Trophoblast cell (in vitro differentiated cells and primary cell): Measurements from ENCODE around the gene CLEC5A.

Experiments used
- DNase-seq, 2 donors: peaks; one replicate each; pipeline ENCODE4 v3.0.0-alpha.2; 2016
- H2AFZ ChIP-seq: 2 replicates; pipeline ENCODE4 v1.6.1; 2013; ENCODE audit warnings: low read length, moderate library complexity, mild to moderate bottlenecking; ENCODE audit not compliant: insufficient read depth, poor library complexity
- H2AK5ac ChIP-seq: 2 replicates; pipeline ENCODE4 v1.6.1; 2013; ENCODE audit warnings: mild to moderate bottlenecking, low read length
- H2BK120ac ChIP-seq: 2 replicates; pipeline ENCODE4 v1.6.1; 2013; ENCODE audit warnings: low read length, mild to moderate bottlenecking, moderate library complexity; ENCODE audit not compliant: insufficient read depth, poor library complexity
- H2BK12ac ChIP-seq: 2 replicates; pipeline ENCODE4 v1.6.1; 2013; ENCODE audit warnings: mild to moderate bottlenecking, low read length, moderate library complexity
- H2BK5ac ChIP-seq: 2 replicates; pipeline ENCODE4 v1.6.1; 2013; ENCODE audit warnings: low read length, low read depth, moderate library complexity, mild to moderate bottlenecking; ENCODE audit not compliant: poor library complexity
- H3K14ac ChIP-seq: 2 replicates; pipeline ENCODE4 v1.6.1; 2013; ENCODE audit warnings: mild to moderate bottlenecking, low read length
- H3K18ac ChIP-seq: 2 replicates; pipeline ENCODE4 v1.6.1; 2013; ENCODE audit warnings: mild to moderate bottlenecking, low read length
- H3K23ac ChIP-seq: 2 replicates; pipeline ENCODE4 v1.6.1; 2013; ENCODE audit warnings: low read length
- H3K27ac ChIP-seq: 2 replicates; pipeline ENCODE4 v1.5.1; 2013; ENCODE audit warnings: low read depth, mild to moderate bottlenecking, inconsistent platforms, low read length, moderate library complexity
- H3K27me3 ChIP-seq: 2 replicates; pipeline ENCODE4 v1.6.1; 2013; ENCODE audit warnings: inconsistent platforms, mild to moderate bottlenecking, low read length, moderate library complexity; ENCODE audit not compliant: insufficient read depth
- H3K36me3 ChIP-seq, 2 experiments: 1 replicate in 1 of 2; 2 replicates in 1 of 2; pipeline ENCODE4 v1.6.1; 2013; ENCODE audit warnings: low read length in 2 of 2, mild to moderate bottlenecking in 2 of 2, moderate library complexity in 1 of 2; ENCODE audit not compliant: insufficient read depth in 2 of 2, control insufficient read depth in 1 of 2
- H3K4ac ChIP-seq: 2 replicates; pipeline ENCODE4 v1.6.1; 2013; ENCODE audit warnings: low read depth, mild to moderate bottlenecking, low read length, moderate library complexity
- H3K4me1 ChIP-seq, 2 experiments: 1 replicate in 1 of 2; 2 replicates in 1 of 2; pipeline ENCODE4 v1.6.1; 2013; ENCODE audit warnings: low read length in 2 of 2, mild to moderate bottlenecking in 2 of 2, moderate library complexity in 1 of 2; ENCODE audit not compliant: insufficient read depth in 2 of 2, control insufficient read depth in 1 of 2
- H3K4me2 ChIP-seq: 2 replicates; pipeline ENCODE4 v1.6.1; 2013; ENCODE audit warnings: inconsistent platforms, mild to moderate bottlenecking, low read length, moderate library complexity
- H3K4me3 ChIP-seq: 2 replicates; pipeline ENCODE4 v1.5.1; 2013; ENCODE audit warnings: mild to moderate bottlenecking, low read depth, low read length, inconsistent platforms
- H3K79me1 ChIP-seq: one replicate; pipeline ENCODE4 v1.6.1; 2013; ENCODE audit warnings: low read length
- H3K79me2 ChIP-seq: 2 replicates; pipeline ENCODE4 v1.6.1; 2013; ENCODE audit warnings: low read length, mild to moderate bottlenecking; ENCODE audit not compliant: control insufficient read depth, insufficient read depth, poor library complexity
- H3K9ac ChIP-seq: 2 replicates; pipeline ENCODE4 v1.6.1; 2013; ENCODE audit warnings: mild to moderate bottlenecking, low read length
- H3K9me3 ChIP-seq: 2 replicates; pipeline ENCODE4 v1.6.1; 2013; ENCODE audit warnings: low read depth, mild to moderate bottlenecking, control low read depth, inconsistent platforms, low read length; ENCODE audit not compliant: insufficient read depth
- H4K12ac ChIP-seq: 2 replicates; pipeline ENCODE4 v1.6.1; 2013; ENCODE audit warnings: low read depth, mild to moderate bottlenecking, low read length, moderate library complexity
- H4K8ac ChIP-seq: 2 replicates; pipeline ENCODE4 v1.6.1; 2013; ENCODE audit warnings: low read depth, mild to moderate bottlenecking, low read length, moderate library complexity
- H4K91ac ChIP-seq: one replicate; pipeline ENCODE4 v1.6.1; 2013; ENCODE audit warnings: low read depth, mild to moderate bottlenecking, low read length, moderate library complexity
- WGBS: extraction: QIAGEN DNeasy Blood & Tissue Kit; methylation state at CpG from one replicate; pipeline ENCODE4 v1.1.7; 2013; ENCODE audit warnings: missing lambda C conversion rate; ENCODE audit not compliant: insufficient read length, insufficient coverage; ENCODE audit errors: extremely low coverage; 5-methylcytosine and 5-hydroxymethylcytosine counted together

Gene CLEC5A

DNA sequence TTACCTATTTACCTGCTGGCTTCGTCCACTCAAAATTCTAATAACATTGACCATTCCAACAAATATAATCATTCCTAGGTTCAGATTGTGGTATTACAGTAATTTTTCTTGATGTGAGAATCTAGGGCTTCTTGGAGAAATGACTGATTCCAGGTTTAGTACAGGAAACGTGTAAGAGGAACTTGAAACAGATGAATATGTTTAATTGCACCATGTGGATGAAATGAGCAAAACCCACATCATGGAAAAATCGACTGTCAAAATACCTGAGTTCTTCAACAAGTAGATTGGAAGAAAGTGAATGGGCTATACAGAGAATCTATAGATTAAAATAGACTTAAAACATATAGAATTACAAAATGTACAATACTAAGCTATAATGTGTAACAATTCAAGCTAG is 55.4 kb downstream of the CLEC5A start:
- Histone ChIP-seq H3K4me3 (no peak overlapping the region), H3K79me1 (no peaks in the 10 kb centered on the region), H4K91ac (no peak overlapping the region), H3K27ac (no peak overlapping the region), H3K36me3 (no peaks in the 10 kb centered on the region), H2AFZ (no peak overlapping the region), H2BK120ac (no peak overlapping the region), H3K27me3 (no peaks in the 10 kb centered on the region), H2BK12ac (no peak overlapping the region), H3K14ac (no peak overlapping the region), H3K4ac (no peak overlapping the region), H3K18ac (no peak overlapping the region), H3K4me1 (no peaks in the 10 kb centered on the region), H3K9ac (no peak overlapping the region), H4K8ac (no peak overlapping the region), H2BK5ac (no peak overlapping the region), H3K23ac (no peak overlapping the region), H2AK5ac (no peak overlapping the region), H3K4me2 (no peak overlapping the region), H4K12ac (no peak overlapping the region), H3K79me2 (no peaks in the 10 kb centered on the region), H3K9me3 (no peaks in the 10 kb centered on the region)
- DNase-seq, result no peak
- no CpG with 5 or more reads among the region's 3 CpGs for whole genome bisulfite sequencing

DNA sequence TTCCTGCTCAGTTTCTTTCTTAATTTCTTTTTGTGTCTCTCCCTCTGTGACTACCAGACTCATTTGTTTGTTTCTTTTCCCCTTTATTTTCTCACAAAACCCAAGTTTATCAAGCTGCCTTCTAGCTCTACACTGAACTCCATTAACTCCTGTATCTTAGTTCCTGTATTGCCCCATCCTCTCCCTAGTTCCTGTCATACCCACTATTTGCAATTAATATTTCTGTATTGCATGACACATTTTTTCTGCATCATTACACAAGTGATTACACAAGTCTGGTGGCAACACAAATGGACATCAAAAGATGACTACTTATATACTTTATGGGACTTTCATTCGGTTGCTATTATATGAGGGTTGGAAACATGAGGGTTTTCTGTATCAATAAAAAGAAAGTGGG is 57.5 kb downstream of the CLEC5A start:
- WGBS, result no CpG with 5 or more reads among the region's 1 CpG
- Histone ChIP-seq H3K4me2 (no peak overlapping the region), H3K36me3 (no peaks in the 10 kb centered on the region), H3K23ac (no peak overlapping the region), H3K27me3 (no peaks in the 10 kb centered on the region), H4K8ac (no peak overlapping the region), H2BK120ac (no peak overlapping the region), H4K12ac (no peak overlapping the region), H3K4me1 (no peaks in the 10 kb centered on the region), H2BK5ac (no peak overlapping the region), H2AFZ (no peak overlapping the region), H3K4ac (no peak overlapping the region), H3K9me3 (no peaks in the 10 kb centered on the region), H3K14ac (no peak overlapping the region), H4K91ac (no peak overlapping the region), H3K4me3 (no peak overlapping the region), H2BK12ac (no peak overlapping the region), H3K27ac (no peak overlapping the region), H3K18ac (no peak overlapping the region), H2AK5ac (no peak overlapping the region), H3K79me1 (no peaks in the 10 kb centered on the region), H3K79me2 (no peaks in the 10 kb centered on the region), H3K9ac (no peak overlapping the region)
- peak in 1 of 2 donors; percentile 61 for DNase-seq

- Histone ChIP-seq H3K27me3 (no peaks in the 10 kb centered on the region), H3K79me1 (no peaks in the 10 kb centered on the region), H3K4me2 (no peak overlapping the region), H3K27ac (no peak overlapping the region), H4K91ac (no peak overlapping the region), H3K18ac (no peak overlapping the region), H2AK5ac (no peak overlapping the region), H2BK120ac (no peak overlapping the region), H3K36me3 (no peaks in the 10 kb centered on the region), H3K23ac (no peak overlapping the region), H3K14ac (no peak overlapping the region), H3K4me3 (no peak overlapping the region), H2AFZ (no peak overlapping the region), H2BK5ac (no peak overlapping the region), H3K9ac (no peak overlapping the region), H3K4me1 (no peaks in the 10 kb centered on the region), H3K4ac (no peak overlapping the region), H3K79me2 (no peaks in the 10 kb centered on the region), H3K9me3 (no peaks in the 10 kb centered on the region), H4K8ac (no peak overlapping the region), H4K12ac (no peak overlapping the region), H2BK12ac (no peak overlapping the region)
- WGBS, result no CpG with 5 or more reads among the region's 5 CpGs
- DNase-seq, result peak in 1 of 2 donors; percentile 11
Observed at GRCh38 chr7:141884539-141885225, 62.1 kb downstream of the CLEC5A start.

GRCh38 chr7:141880960-141881359 is 65.8 kb downstream of the CLEC5A start:
- Histone ChIP-seq H3K27ac (no peak overlapping the region), H3K36me3 (no peaks in the 10 kb centered on the region), H3K9me3 (peaks cover 5% of the 10 kb centered on the region), H2BK5ac (no peak overlapping the region), H2BK12ac (no peak overlapping the region), H4K91ac (no peak overlapping the region), H3K18ac (no peak overlapping the region), H4K8ac (no peak overlapping the region), H2AK5ac (no peak overlapping the region), H3K4me3 (no peak overlapping the region), H3K79me1 (no peaks in the 10 kb centered on the region), H3K14ac (no peak overlapping the region), H3K27me3 (no peaks in the 10 kb centered on the region), H4K12ac (no peak overlapping the region), H3K9ac (no peak overlapping the region), H3K79me2 (no peaks in the 10 kb centered on the region), H3K4ac (no peak overlapping the region), H3K4me1 (no peaks in the 10 kb centered on the region), H2BK120ac (no peak overlapping the region), H2AFZ (no peak overlapping the region), H3K4me2 (no peak overlapping the region), H3K23ac (no peak overlapping the region)
- WGBS, result no CpG with 5 or more reads among the region's 5 CpGs
- DNase-seq, result no peak
